Measurements from ENCODE around the gene PANX1. TPM values are rescaled to one million over a fixed set of nuclear protein-coding genes. Genes with fewer than 3 reads are reported as not detected.

PANX1 gene
- total RNA-seq, 2 donors from 2014 or later, result 16.5 to 25.5 TPM

- Mint-ChIP-seq H3K36me3 (no peaks in the 10 kb centered on the region), H3K9me3 (no peaks in the 10 kb centered on the region), H3K4me3 (no peak overlapping the region), H3K27me3 (no peaks in the 10 kb centered on the region), H3K4me1 (ENCODE audit: low read depth in 2 of 2) (peaks cover 0 to 3% of the 10 kb centered on the region in 2 donors), H3K27ac (no peak overlapping the region)
- DNase-seq (ENCODE audit: low spot score) (no peak), ATAC-seq (no peak)
These were observed 66.1 kb downstream of the PANX1 start for GRCh38 chr11:94194712-94195111.

GRCh38 chr11:94196363-94196762, 67.7 kb downstream of the PANX1 start:
- H3K4me3 Mint-ChIP-seq, result no peak overlapping the region
- no peak for ATAC-seq
- DNase-seq (ENCODE audit: low spot score), result no peak

GRCh38 chr11:94198718-94199117, 70.1 kb downstream of the PANX1 start:
- DNase-seq (ENCODE audit: low spot score) (no peak), ATAC-seq (no peak)
- no peaks in the 10 kb centered on the region for H3K36me3 Mint-ChIP-seq
- H3K27ac Mint-ChIP-seq, result no peak overlapping the region
- H3K4me1 Mint-ChIP-seq (ENCODE audit: low read depth in 2 of 2), result peaks cover 0 to 3% of the 10 kb centered on the region in 2 donors
- no peaks in the 10 kb centered on the region for H3K27me3 Mint-ChIP-seq
- H3K4me3 Mint-ChIP-seq, result no peak overlapping the region
- H3K9me3 Mint-ChIP-seq, result no peaks in the 10 kb centered on the region

More at GRCh38 chr11:94196363-94196762, 67.7 kb downstream of the PANX1 start:
- no peak overlapping the region for H3K27ac Mint-ChIP-seq
- H3K9me3 Mint-ChIP-seq, result no peaks in the 10 kb centered on the region
- no peaks in the 10 kb centered on the region for H3K36me3 Mint-ChIP-seq
- H3K27me3 Mint-ChIP-seq, result no peaks in the 10 kb centered on the region
- H3K4me1 Mint-ChIP-seq (ENCODE audit: low read depth in 2 of 2), result peaks cover 0 to 3% of the 10 kb centered on the region in 2 donors

GRCh38 chr11:94199136-94200130, 70.8 kb downstream of the PANX1 start:
- Mint-ChIP-seq H3K4me3 (no peak overlapping the region), H3K27ac (no peak overlapping the region), H3K27me3 (no peaks in the 10 kb centered on the region), H3K4me1 (ENCODE audit: low read depth in 2 of 2) (peaks cover 0 to 3% of the 10 kb centered on the region in 2 donors), H3K36me3 (no peaks in the 10 kb centered on the region), H3K9me3 (no peaks in the 10 kb centered on the region)
- DNase-seq (ENCODE audit: low spot score) (no peak), ATAC-seq (no peak)

GRCh38 chr11:94201004-94201465, 72.4 kb downstream of the PANX1 start:
- Mint-ChIP-seq H3K4me3 (no peak overlapping the region), H3K36me3 (no peaks in the 10 kb centered on the region), H3K27me3 (no peaks in the 10 kb centered on the region), H3K9me3 (no peaks in the 10 kb centered on the region), H3K27ac (no peak overlapping the region), H3K4me1 (ENCODE audit: low read depth in 2 of 2) (peaks cover 0 to 3% of the 10 kb centered on the region in 2 donors)
- ATAC-seq (peak in 1 of 2 donors; percentile 53), DNase-seq (ENCODE audit: low spot score) (no peak)

GRCh38 chr11:94203070-94203469, 74.4 kb downstream of the PANX1 start:
- no peak overlapping the region for H3K4me3 Mint-ChIP-seq
- no peaks in the 10 kb centered on the region for H3K36me3 Mint-ChIP-seq
- no peaks in the 10 kb centered on the region for H3K27me3 Mint-ChIP-seq
- H3K27ac Mint-ChIP-seq, result no peak overlapping the region
- DNase-seq (ENCODE audit: low spot score) (no peak), ATAC-seq (no peak)
- H3K4me1 Mint-ChIP-seq (ENCODE audit: low read depth in 2 of 2), result peaks cover 0 to 3% of the 10 kb centered on the region in 2 donors
- H3K9me3 Mint-ChIP-seq, result no peaks in the 10 kb centered on the region

- no peak overlapping the region for H3K4me3 Mint-ChIP-seq
- H3K9me3 Mint-ChIP-seq, result peaks cover 3% of the 10 kb centered on the region
- H3K4me1 Mint-ChIP-seq (ENCODE audit: low read depth in 2 of 2), result no peaks in the 10 kb centered on the region
- no peaks in the 10 kb centered on the region for H3K27me3 Mint-ChIP-seq
- ATAC-seq (no peak), DNase-seq (ENCODE audit: low spot score) (no peak)
- no peak overlapping the region for H3K27ac Mint-ChIP-seq
- H3K36me3 Mint-ChIP-seq, result no peaks in the 10 kb centered on the region
These were observed 82.7 kb downstream of the PANX1 start for GRCh38 chr11:94211261-94211830.

GRCh38 chr11:94212898-94213297, 84.3 kb downstream of the PANX1 start:
- Mint-ChIP-seq H3K27ac (no peak overlapping the region), H3K4me1 (ENCODE audit: low read depth in 2 of 2) (no peaks in the 10 kb centered on the region), H3K36me3 (peaks cover 6% of the 10 kb centered on the region), H3K9me3 (peaks cover 3% of the 10 kb centered on the region), H3K4me3 (no peak overlapping the region), H3K27me3 (no peaks in the 10 kb centered on the region)
- ATAC-seq (no peak), DNase-seq (ENCODE audit: low spot score) (no peak)

- H3K4me1 Mint-ChIP-seq (ENCODE audit: low read depth in 2 of 2), result no peaks in the 10 kb centered on the region
- H3K9me3 Mint-ChIP-seq, result peaks cover 3% of the 10 kb centered on the region
- ATAC-seq (no peak), DNase-seq (ENCODE audit: low spot score) (no peak)
- H3K27ac Mint-ChIP-seq, result no peak overlapping the region
- H3K36me3 Mint-ChIP-seq, result peaks cover 18% of the 10 kb centered on the region
- peaks cover 0 to 2% of the 10 kb centered on the region in 2 donors for H3K27me3 Mint-ChIP-seq
- no peak overlapping the region for H3K4me3 Mint-ChIP-seq
These were observed 89.1 kb downstream of the PANX1 start for GRCh38 chr11:94217705-94218104.

GRCh38 chr11:94218372-94218771, 89.7 kb downstream of the PANX1 start:
- Mint-ChIP-seq H3K27me3 (peaks cover 0 to 3% of the 10 kb centered on the region in 2 donors), H3K27ac (no peak overlapping the region), H3K4me3 (no peak overlapping the region), H3K9me3 (peaks cover 3% of the 10 kb centered on the region), H3K36me3 (peaks cover 18% of the 10 kb centered on the region), H3K4me1 (ENCODE audit: low read depth in 2 of 2) (no peaks in the 10 kb centered on the region)
- ATAC-seq, result no peak
- DNase-seq (ENCODE audit: low spot score), result no peak

GRCh38 chr11:94219771-94220170, 91.1 kb downstream of the PANX1 start:
- Mint-ChIP-seq H3K4me3 (no peak overlapping the region), H3K9me3 (peaks cover under 1% of the 10 kb centered on the region), H3K36me3 (peaks cover 18% of the 10 kb centered on the region), H3K4me1 (ENCODE audit: low read depth in 2 of 2) (no peaks in the 10 kb centered on the region), H3K27ac (no peak overlapping the region), H3K27me3 (peaks cover 0 to 3% of the 10 kb centered on the region in 2 donors)
- ATAC-seq (no peak), DNase-seq (ENCODE audit: low spot score) (no peak)

GRCh38 chr11:94224078-94224477, 95.4 kb downstream of the PANX1 start:
- Mint-ChIP-seq H3K36me3 (peaks cover 11% of the 10 kb centered on the region), H3K4me1 (ENCODE audit: low read depth in 2 of 2) (no peaks in the 10 kb centered on the region), H3K9me3 (peaks cover 4% of the 10 kb centered on the region), H3K4me3 (no peak overlapping the region), H3K27me3 (peaks cover 0 to 3% of the 10 kb centered on the region in 2 donors), H3K27ac (no peak overlapping the region)
- DNase-seq (ENCODE audit: low spot score) (no peak), ATAC-seq (no peak)

Measured in natural killer cell treated with Interleukin-12 subunit alpha and Interleukin-12 subunit beta and Interleukin-15 and Interleukin-18, amount 100 ng/mL, for 72 hours (primary cell).